Stimulated activated CD4-positive, alpha-beta T cell treated with anti-CD3 and anti-CD28 coated beads, Interleukin-2, amount 100 ng/mL, for 48 hours (primary cell): ENCODE measurements around the gene RPEL1.
A peak's percentile ranks its signal among the peaks of the same experiment; 100 is the strongest.
"Not testable (repeated sequence)": the region's sequence is repeated elsewhere in the genome, so short reads cannot be mapped to it uniquely, and the experiment has no call there.

ENCODE experiments used
- DNase-seq, 2 donors: peaks; one replicate each; pipeline ENCODE4 v3.0.0-alpha.2; 2020

RPEL1 gene

GRCh38 chr10:103238506-103239252 is 7.0 kb upstream of the RPEL1 start:
- DNase-seq = no peak

- no peak for DNase-seq
These were observed 4.2 kb upstream of the RPEL1 start for GRCh38 chr10:103241262-103242011.

- peak; percentile 53 to 54 for DNase-seq
These were observed 918 bp upstream of the RPEL1 start for GRCh38 chr10:103244666-103245271.

GRCh38 chr10:103246324-103246723 is 637 bp downstream of the RPEL1 start:
- DNase-seq = no peak

GRCh38 chr10:103254113-103254512 is 8.4 kb downstream of the RPEL1 start:
- DNase-seq = no peak

GRCh38 chr10:103254538-103255325 is 9.0 kb downstream of the RPEL1 start:
- DNase-seq = no peak

GRCh38 chr10:103256613-103257012 is 10.9 kb downstream of the RPEL1 start:
- no peak for DNase-seq

- DNase-seq = no peak
These were observed 12.1 kb downstream of the RPEL1 start for GRCh38 chr10:103257812-103258211.

GRCh38 chr10:103258928-103259327 is 13.2 kb downstream of the RPEL1 start:
- DNase-seq = not testable (repeated sequence)

GRCh38 chr10:103259989-103260388 is 14.3 kb downstream of the RPEL1 start:
- no peak for DNase-seq

GRCh38 chr10:103262229-103262628 is 16.5 kb downstream of the RPEL1 start:
- DNase-seq = no peak

- DNase-seq = peak; percentile 32 to 40
These were observed 20.1 kb downstream of the RPEL1 start for GRCh38 chr10:103265717-103266329.

GRCh38 chr10:103273041-103273441 is 27.4 kb downstream of the RPEL1 start:
- no peak for DNase-seq

- DNase-seq = peak in 1 of 2 donors; percentile 4
These were observed 30.7 kb downstream of the RPEL1 start for GRCh38 chr10:103276251-103276895.

- peak; percentile 24 to 41 for DNase-seq
These were observed 31.4 kb downstream of the RPEL1 start, which contains the start of gene INA for GRCh38 chr10:103276896-103277712. Gene INA (plus strand): TSS chr10:103277138. CDS start chr10:103277212, 74 bp downstream.

GRCh38 chr10:103277713-103278536 is 32.2 kb downstream of the RPEL1 start:
- no peak for DNase-seq

- DNase-seq = no peak
These were observed 32.8 kb downstream of the RPEL1 start for GRCh38 chr10:103278537-103278823.

GRCh38 chr10:103278862-103279298 is 33.2 kb downstream of the RPEL1 start:
- peak; percentile 51 to 52 for DNase-seq

GRCh38 chr10:103280031-103280430 is 34.3 kb downstream of the RPEL1 start:
- DNase-seq = no peak

- DNase-seq = no peak
These were observed 34.8 kb downstream of the RPEL1 start for GRCh38 chr10:103280506-103280905.
